WERI-Rb-1 (cell line): ENCODE results near the gene IL22RA1.

Experiments used
- DNase-seq: peaks from one replicate; pipeline ENCODE4 v3.0.0-alpha.2; 2020
- H3K27ac ChIP-seq: fragments of 250-450 bp; sonication (Bioruptor Pico); 2 replicates; pipeline ENCODE4 v1.5.1; 2020; ENCODE audit warnings: mild to moderate bottlenecking, moderate library complexity
- H3K27me3 ChIP-seq: fragments of 250-450 bp; sonication (Bioruptor Pico); 2 replicates; pipeline ENCODE4 v1.5.1; 2021; ENCODE audit warnings: mild to moderate bottlenecking, low read depth, moderate library complexity; ENCODE audit not compliant: insufficient read depth, severe bottlenecking
- H3K36me3 ChIP-seq: fragments of 250-450 bp; sonication (Bioruptor Pico); 2 replicates; pipeline ENCODE4 v1.5.1; 2020; ENCODE audit warnings: mild to moderate bottlenecking, moderate library complexity
- H3K4me3 ChIP-seq: 2 replicates; pipeline ENCODE4 v1.5.1; 2011; ENCODE audit warnings: low read depth, mild to moderate bottlenecking, control low read depth, low read length
- H3K9me3 ChIP-seq: fragments of 250-450 bp; sonication (Bioruptor Pico); 2 replicates; pipeline ENCODE4 v1.5.1; 2021; ENCODE audit warnings: mild to moderate bottlenecking, moderate library complexity; ENCODE audit not compliant: severe bottlenecking
- CTCF ChIP-seq: IDR thresholded peaks from 2 replicates; pipeline ENCODE4 v1.5.1; 2011; ENCODE audit warnings: low read depth, mild to moderate bottlenecking, control low read depth, inconsistent platforms, low read length

IL22RA1 gene

GRCh38 chr1:24096009-24096738 is 46.8 kb downstream of the IL22RA1 start:
- no peak for DNase-seq
- TF ChIP-seq CTCF = no peak
- H3K9me3 ChIP-seq = no peaks in the 10 kb centered on the region
- H3K27me3 ChIP-seq = no peaks in the 10 kb centered on the region
- H3K4me3 ChIP-seq = no peak overlapping the region
- H3K27ac ChIP-seq = no peak overlapping the region
- H3K36me3 ChIP-seq = no peaks in the 10 kb centered on the region

- Histone ChIP-seq H3K27ac (no peak overlapping the region), H3K27me3 (no peaks in the 10 kb centered on the region), H3K4me3 (no peak overlapping the region), H3K9me3 (no peaks in the 10 kb centered on the region), H3K36me3 (no peaks in the 10 kb centered on the region)
- no peak for DNase-seq
- no peak for TF ChIP-seq CTCF
Measured at GRCh38 chr1:24095140-24095859, 47.6 kb downstream of the IL22RA1 start.

GRCh38 chr1:24094554-24094953 is 48.4 kb downstream of the IL22RA1 start:
- no peak for DNase-seq
- Histone ChIP-seq H3K9me3 (no peaks in the 10 kb centered on the region), H3K27ac (no peak overlapping the region), H3K27me3 (no peaks in the 10 kb centered on the region), H3K4me3 (no peak overlapping the region), H3K36me3 (no peaks in the 10 kb centered on the region)
- no peak for TF ChIP-seq CTCF

- Histone ChIP-seq H3K36me3 (no peaks in the 10 kb centered on the region), H3K27me3 (no peaks in the 10 kb centered on the region), H3K4me3 (no peak overlapping the region), H3K27ac (no peak overlapping the region), H3K9me3 (no peaks in the 10 kb centered on the region)
- no peak for TF ChIP-seq CTCF
- no peak for DNase-seq
Measured at GRCh38 chr1:24093732-24094131, 49.2 kb downstream of the IL22RA1 start.

GRCh38 chr1:24092979-24093378 is 50.0 kb downstream of the IL22RA1 start:
- H3K9me3 ChIP-seq = no peaks in the 10 kb centered on the region
- no peaks in the 10 kb centered on the region for H3K27me3 ChIP-seq
- no peak for TF ChIP-seq CTCF
- H3K4me3 ChIP-seq = no peak overlapping the region
- no peak overlapping the region for H3K27ac ChIP-seq
- no peaks in the 10 kb centered on the region for H3K36me3 ChIP-seq
- DNase-seq = no peak
